SK-N-SH (cell line): Measurements from ENCODE around the gene MBNL1.

ENCODE experiments used
- CHD2 ChIP-seq: fragments of 150-350 bp; IDR thresholded peaks from 2 replicates; pipeline ENCODE4 v1.6.1; 2018; ENCODE audit warnings: low read length; ENCODE audit not compliant: partially characterized antibody
- CTCF ChIP-seq: fragments of 200-600 bp; sonication (generic); IDR thresholded peaks from 2 replicates; pipeline ENCODE4 v1.6.1; 2017; ENCODE audit warnings: antibody characterized with exemption, mild to moderate bottlenecking, moderate library complexity
- GABPA ChIP-seq: IDR thresholded peaks from 2 replicates; pipeline ENCODE4 v1.4.0; 2012; ENCODE audit warnings: low read depth, mild to moderate bottlenecking
- JUND ChIP-seq: IDR thresholded peaks from 2 replicates; pipeline ENCODE4 v1.4.0; 2012
- MAX ChIP-seq: IDR thresholded peaks from 2 replicates; pipeline ENCODE4 v1.4.0; 2012; ENCODE audit warnings: low read depth
- MXI1 ChIP-seq: IDR thresholded peaks from 2 replicates; pipeline ENCODE4 v1.6.1; 2012; ENCODE audit warnings: mild to moderate bottlenecking, low read depth, low read length, improper control_type of control experiment
- NFIC ChIP-seq: IDR thresholded peaks from 2 replicates; pipeline ENCODE4 v1.4.0; 2012; ENCODE audit warnings: borderline replicate concordance
- POLR2AphosphoS5 ChIP-seq: IDR thresholded peaks from 2 replicates; pipeline ENCODE4 v1.6.1; 2012; ENCODE audit warnings: low read depth, low read length
- RFX5 ChIP-seq: IDR thresholded peaks from 2 replicates; pipeline ENCODE4 v1.6.1; 2012; ENCODE audit warnings: mild to moderate bottlenecking, improper control_type of control experiment, low read length
- TAF1 ChIP-seq: IDR thresholded peaks from 2 replicates; pipeline ENCODE4 v1.6.1; 2012; ENCODE audit warnings: low read depth, mild to moderate bottlenecking, low read length, moderate library complexity, borderline replicate concordance
- USF2 ChIP-seq: fragments of 150-350 bp; IDR thresholded peaks from 2 replicates; pipeline ENCODE4 v1.6.1; 2017; ENCODE audit warnings: antibody characterized with exemption, low read length, low read depth, borderline replicate concordance
- YY1 ChIP-seq: IDR thresholded peaks from 2 replicates; pipeline ENCODE4 v1.4.0; 2012; ENCODE audit warnings: low read depth, mild to moderate bottlenecking

- no peak for TF ChIP-seq CTCF
- TF ChIP-seq YY1: no peak
- TF ChIP-seq CHD2: no peak
- no peak for TF ChIP-seq NFIC
- no peak for TF ChIP-seq GABPA
- no peak for TF ChIP-seq POLR2AphosphoS5
- no peak for TF ChIP-seq JUND
- no peak for TF ChIP-seq USF2
- TF ChIP-seq MXI1: no peak
- no peak for TF ChIP-seq RFX5
- TF ChIP-seq MAX: no peak
- no peak for TF ChIP-seq TAF1
Observed at GRCh38 chr3:152428577-152428976, 159.8 kb downstream of the MBNL1 start.
